T-helper 1 cell treated with Interleukin-12 subunit alpha and Interleukin-12 subunit beta and Interleukin-4 antibody, amounts not matched to agents 30 μg/mL and 1 μg/mL, for 36 hours (primary cell): Measurements from ENCODE around the gene ALX3.
A peak's percentile ranks its signal among the peaks of the same experiment; 100 is the strongest.

Experiments used
- H3K27ac Mint-ChIP-seq: one replicate; pipeline ENCODE4 v1.8.0; 2021; ENCODE audit warnings: mild to moderate bottlenecking, mixed read lengths
- H3K27me3 Mint-ChIP-seq: one replicate; pipeline ENCODE4 v1.8.0; 2021; ENCODE audit warnings: low read depth, mixed read lengths
- H3K36me3 Mint-ChIP-seq: one replicate; pipeline ENCODE4 v1.8.0; 2021; ENCODE audit warnings: low read depth, mixed read lengths
- H3K4me1 Mint-ChIP-seq: one replicate; pipeline ENCODE4 v1.8.0; 2021; ENCODE audit warnings: low read depth, mixed read lengths
- H3K4me3 Mint-ChIP-seq: one replicate; pipeline ENCODE4 v1.8.0; 2021; ENCODE audit warnings: mild to moderate bottlenecking, moderate library complexity, mixed read lengths
- H3K9me3 Mint-ChIP-seq: one replicate; pipeline ENCODE4 v1.8.0; 2021; ENCODE audit warnings: mixed read lengths

Gene ALX3

DNA sequence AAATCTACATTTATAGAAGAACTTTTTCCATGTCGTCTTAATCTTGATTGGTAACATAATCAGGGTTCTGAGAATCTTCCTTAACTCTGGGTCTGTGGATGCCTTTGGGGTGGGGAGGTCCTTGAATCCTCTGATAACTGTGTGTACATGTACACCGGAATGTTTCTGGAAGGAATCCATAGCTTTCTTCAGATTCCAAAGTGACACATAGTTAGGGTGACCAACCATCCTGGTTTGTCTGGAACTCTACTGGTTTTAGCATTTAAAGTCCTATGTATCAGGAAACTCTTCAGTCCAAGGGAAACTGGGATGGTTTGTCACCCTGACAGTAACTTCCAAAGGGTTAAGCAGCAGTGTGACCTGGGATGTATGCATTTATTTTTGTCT is 19.2 kb downstream of the ALX3 start:
- Mint-ChIP-seq H3K4me3 (no peak overlapping the region), H3K9me3 (no peaks in the 10 kb centered on the region), H3K27ac (no peak overlapping the region), H3K4me1 (no peaks in the 10 kb centered on the region), H3K36me3 (peaks cover 43% of the 10 kb centered on the region), H3K27me3 (no peaks in the 10 kb centered on the region)

DNA sequence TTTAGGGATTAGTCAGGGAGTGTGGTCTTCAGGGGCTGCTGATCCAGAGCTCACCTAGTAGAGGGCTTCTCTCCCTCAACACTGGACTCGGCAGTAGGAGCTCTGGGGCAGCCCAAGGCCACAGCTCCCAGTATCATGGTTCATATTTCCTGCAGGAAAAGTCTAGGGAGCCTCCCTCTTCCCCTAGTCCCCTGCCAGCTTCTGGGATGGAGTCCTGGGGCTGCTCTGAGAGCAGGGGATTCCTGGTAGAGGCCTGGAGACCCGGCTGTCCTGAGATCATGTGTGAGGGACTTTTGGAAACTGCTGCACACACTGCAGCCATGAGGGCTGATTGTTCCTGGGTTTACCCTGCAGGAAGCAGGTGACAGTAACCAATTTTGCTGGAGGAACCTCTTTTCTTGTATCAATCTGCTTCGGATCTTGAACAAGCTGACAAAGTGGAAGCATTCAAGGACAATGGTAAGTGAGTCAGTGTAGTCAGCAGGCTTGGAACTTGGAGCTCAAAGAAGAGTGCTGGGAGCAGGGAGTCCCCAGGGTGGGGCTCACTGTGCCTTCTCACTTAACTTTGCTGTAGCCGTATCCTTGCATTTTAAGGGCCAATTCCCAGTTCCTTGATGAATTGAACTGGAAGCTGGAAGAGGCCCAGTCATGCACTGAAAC is 19.7 kb downstream of the ALX3 start:
- Mint-ChIP-seq H3K4me1 (no peaks in the 10 kb centered on the region), H3K27me3 (no peaks in the 10 kb centered on the region), H3K27ac (no peak overlapping the region), H3K36me3 (peaks cover 43% of the 10 kb centered on the region), H3K9me3 (no peaks in the 10 kb centered on the region), H3K4me3 (no peak overlapping the region)

DNA sequence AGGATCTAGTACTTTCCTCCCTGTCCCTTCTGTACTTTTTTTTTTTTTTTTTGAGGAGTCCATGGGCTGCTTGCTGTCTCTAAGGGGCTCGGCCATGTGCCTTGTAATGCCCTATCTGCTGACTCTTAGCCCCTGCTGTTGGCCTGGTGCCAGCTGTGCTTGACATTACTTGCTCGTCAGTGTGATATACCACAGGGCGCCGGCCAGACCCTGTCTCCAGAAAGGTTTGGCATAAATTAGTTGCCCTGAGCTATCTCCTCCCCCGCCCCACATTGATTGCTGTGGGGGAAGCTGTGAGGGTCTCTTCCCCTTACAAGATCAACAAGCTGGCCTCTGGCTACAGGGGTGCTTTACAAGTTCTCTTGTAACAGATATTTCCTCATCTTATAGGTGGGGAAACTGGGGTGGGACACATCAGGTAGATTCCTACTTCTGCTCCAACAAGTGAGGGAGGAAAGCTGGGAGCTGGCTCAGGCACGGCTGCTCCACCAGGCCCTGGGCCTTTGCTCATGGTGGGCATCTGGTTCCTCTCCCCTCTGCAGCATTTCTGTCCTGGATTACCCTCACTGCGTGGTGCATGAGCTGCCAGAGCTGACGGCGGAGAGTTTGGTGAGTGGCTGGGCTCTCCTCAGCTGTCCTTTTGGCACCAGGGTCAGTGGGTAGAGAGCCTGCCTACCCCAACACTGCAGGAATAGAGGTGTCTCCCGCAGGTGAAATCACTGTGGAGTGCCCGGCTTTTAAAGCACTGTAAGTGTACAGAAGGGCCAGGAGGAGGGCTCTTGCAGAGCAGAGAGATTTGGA is 20.5 kb downstream of the ALX3 start:
- Mint-ChIP-seq H3K27me3 (no peaks in the 10 kb centered on the region), H3K27ac (no peak overlapping the region), H3K36me3 (peaks cover 44% of the 10 kb centered on the region), H3K4me1 (no peaks in the 10 kb centered on the region), H3K9me3 (no peaks in the 10 kb centered on the region), H3K4me3 (no peak overlapping the region)

DNA sequence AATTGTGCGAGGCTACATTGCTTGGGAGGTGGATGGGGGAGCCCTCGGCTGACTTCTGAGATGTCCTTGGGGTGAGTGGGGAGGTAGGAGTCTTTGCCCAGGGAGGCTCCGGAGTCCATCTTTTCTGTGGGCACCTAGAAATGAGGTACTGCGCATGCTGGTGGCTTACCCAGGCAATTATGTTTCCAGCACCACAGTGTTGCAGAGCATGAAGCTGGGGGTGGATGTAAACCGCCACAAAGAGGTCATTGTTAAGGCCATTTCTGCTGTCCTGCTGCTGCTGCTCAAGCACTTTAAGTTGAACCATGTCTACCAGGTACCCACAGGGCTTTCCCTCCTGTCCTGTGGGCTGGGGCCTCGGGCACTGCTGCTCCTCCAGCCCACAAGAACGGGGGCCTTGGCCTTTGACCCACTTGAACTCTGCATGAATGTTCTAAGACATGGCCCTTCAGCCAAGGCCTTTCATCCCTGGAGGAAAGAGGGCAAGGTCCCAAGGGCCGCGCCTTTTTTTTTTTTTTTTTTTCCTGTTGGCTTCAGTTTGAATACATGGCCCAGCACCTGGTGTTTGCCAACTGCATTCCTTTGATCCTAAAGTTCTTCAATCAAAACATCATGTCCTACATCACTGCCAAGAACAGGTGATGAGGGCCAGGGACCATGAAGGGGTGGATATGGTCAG is 21.4 kb downstream of the ALX3 start:
- no peak overlapping the region for H3K4me3 Mint-ChIP-seq
- no peaks in the 10 kb centered on the region for H3K9me3 Mint-ChIP-seq
- H3K36me3 Mint-ChIP-seq = peaks cover 44% of the 10 kb centered on the region
- no peaks in the 10 kb centered on the region for H3K4me1 Mint-ChIP-seq
- no peaks in the 10 kb centered on the region for H3K27me3 Mint-ChIP-seq
- no peak overlapping the region for H3K27ac Mint-ChIP-seq

DNA sequence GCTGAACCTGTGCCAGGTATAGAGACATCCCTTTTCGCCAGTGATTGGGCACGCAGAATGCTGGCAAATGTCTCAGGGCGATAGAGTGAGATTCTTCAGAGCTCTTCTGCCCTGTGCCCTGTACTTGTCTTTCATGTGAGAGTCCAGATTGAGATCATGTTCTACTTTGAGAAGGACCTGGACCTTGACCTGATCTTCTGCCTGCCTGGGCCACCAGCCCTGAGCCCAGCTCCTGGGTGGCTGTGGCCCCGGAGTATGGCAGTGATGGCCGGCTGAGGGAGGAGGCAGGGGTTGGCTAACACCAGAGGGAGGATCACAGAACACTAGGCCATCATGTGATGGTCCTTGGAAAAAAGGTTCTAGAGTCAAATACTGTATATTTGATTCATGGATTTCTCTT is 22.2 kb downstream of the ALX3 start:
- no peak overlapping the region for H3K27ac Mint-ChIP-seq
- H3K27me3 Mint-ChIP-seq = no peaks in the 10 kb centered on the region
- no peaks in the 10 kb centered on the region for H3K9me3 Mint-ChIP-seq
- no peak overlapping the region for H3K4me3 Mint-ChIP-seq
- no peaks in the 10 kb centered on the region for H3K4me1 Mint-ChIP-seq
- H3K36me3 Mint-ChIP-seq = peaks cover 43% of the 10 kb centered on the region

DNA sequence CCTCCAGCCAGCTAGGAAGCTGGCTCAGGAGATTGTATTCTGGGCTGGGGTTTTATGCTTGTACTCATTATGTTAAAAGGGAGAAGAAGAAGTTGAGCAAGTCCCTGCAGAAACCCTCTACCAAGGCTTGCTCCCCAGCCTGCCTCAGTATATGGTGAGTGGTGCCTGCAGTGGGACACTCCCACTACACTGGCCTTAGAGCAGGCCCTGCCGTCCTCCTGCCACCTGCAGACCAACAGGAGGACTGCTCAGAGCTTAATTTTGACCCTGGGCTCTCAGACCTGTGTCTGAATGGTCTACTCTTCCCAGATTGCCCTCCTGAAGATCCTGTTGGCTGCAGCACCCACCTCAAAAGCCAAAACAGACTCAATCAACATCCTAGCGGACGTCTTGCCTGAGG is 23.0 kb downstream of the ALX3 start:
- no peaks in the 10 kb centered on the region for H3K9me3 Mint-ChIP-seq
- no peak overlapping the region for H3K4me3 Mint-ChIP-seq
- H3K4me1 Mint-ChIP-seq = no peaks in the 10 kb centered on the region
- peaks cover 42% of the 10 kb centered on the region for H3K36me3 Mint-ChIP-seq
- no peaks in the 10 kb centered on the region for H3K27me3 Mint-ChIP-seq
- H3K27ac Mint-ChIP-seq = no peak overlapping the region

DNA sequence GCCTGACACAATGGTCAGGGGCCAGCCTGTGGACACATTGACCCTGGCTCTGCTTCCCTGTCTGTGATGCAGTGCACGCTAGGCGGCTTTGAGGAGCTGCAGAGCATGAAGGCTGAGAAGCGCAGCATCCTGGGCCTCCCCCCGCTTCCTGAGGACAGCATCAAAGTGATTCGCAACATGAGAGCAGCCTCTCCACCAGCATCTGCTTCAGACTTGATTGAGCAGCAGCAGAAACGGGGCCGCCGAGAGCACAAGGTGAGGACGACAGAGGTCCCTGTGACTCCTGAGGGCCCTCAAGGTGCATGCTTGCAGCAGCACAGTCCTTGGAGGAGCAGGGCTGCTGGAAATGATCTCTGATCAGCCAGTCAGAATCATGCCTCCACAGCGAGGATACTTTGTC is 27.5 kb downstream of the ALX3 start:
- Mint-ChIP-seq H3K27me3 (no peaks in the 10 kb centered on the region), H3K4me3 (no peak overlapping the region), H3K36me3 (peaks cover 50% of the 10 kb centered on the region), H3K9me3 (no peaks in the 10 kb centered on the region), H3K27ac (no peak overlapping the region), H3K4me1 (no peaks in the 10 kb centered on the region)

DNA sequence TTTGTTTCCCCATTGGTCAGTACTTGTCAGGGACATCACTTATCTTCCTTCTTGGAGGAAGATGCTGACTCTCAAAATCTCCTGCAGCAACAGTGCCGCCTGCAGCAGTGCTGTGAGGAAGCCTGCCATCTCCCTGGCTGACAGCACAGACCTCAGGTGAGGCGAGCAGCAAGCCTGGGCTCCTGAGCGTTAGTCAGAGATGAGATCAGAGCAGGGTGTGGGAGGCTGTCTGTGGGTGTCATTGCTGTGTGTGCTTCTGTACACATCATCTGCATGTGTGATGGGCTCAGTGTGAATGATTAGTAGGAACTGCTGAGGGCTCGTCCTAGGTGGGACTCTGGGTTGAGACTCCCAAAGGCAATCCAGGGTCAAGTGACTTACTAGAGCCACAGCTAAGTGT is 29.9 kb downstream of the ALX3 start:
- H3K36me3 Mint-ChIP-seq = peaks cover 40% of the 10 kb centered on the region
- no peaks in the 10 kb centered on the region for H3K9me3 Mint-ChIP-seq
- no peaks in the 10 kb centered on the region for H3K27me3 Mint-ChIP-seq
- no peak overlapping the region for H3K27ac Mint-ChIP-seq
- no peak overlapping the region for H3K4me3 Mint-ChIP-seq
- peaks cover 10% of the 10 kb centered on the region for H3K4me1 Mint-ChIP-seq

DNA sequence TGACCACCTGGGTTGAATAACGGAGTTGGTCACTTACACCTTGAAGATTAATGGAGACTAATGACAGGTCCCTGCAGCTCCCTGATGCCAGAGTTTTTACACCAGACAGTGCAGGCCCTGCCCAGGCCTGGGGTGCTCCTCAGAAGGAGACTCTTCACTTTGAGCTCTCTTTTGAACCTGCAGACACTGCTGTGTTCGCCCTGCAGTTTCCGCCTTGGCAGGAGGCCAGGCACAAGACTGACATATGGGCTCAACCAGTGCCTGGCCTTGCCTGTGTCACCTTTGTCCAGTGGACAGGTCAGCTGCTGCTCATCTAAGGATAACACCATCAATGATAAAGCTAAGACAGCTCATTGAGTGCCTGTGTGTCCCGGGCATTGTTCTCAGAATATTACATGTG is 30.8 kb downstream of the ALX3 start:
- H3K27ac Mint-ChIP-seq = no peak overlapping the region
- H3K4me1 Mint-ChIP-seq = peaks cover 15% of the 10 kb centered on the region
- peaks cover 36% of the 10 kb centered on the region for H3K36me3 Mint-ChIP-seq
- H3K9me3 Mint-ChIP-seq = no peaks in the 10 kb centered on the region
- H3K4me3 Mint-ChIP-seq = no peak overlapping the region
- H3K27me3 Mint-ChIP-seq = no peaks in the 10 kb centered on the region

DNA sequence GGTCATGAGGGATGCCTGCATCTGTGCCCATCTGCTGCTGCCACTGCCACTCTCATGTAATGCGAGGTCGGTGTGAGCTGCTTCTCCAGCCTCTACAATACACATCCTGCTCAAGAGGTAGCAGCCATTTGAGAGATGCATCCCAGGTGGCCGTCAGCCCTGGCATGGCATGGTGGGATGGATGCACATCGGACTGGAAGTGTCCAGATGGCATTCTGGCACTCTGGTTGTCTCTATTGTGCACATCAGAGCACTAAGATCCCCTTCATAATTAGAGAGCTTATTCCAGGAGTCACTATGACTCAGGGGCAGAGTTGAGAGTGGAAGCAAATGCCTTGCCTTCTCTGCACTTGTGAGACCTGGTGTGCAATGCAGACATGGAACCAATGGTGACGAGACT is 32.2 kb downstream of the ALX3 start:
- no peak overlapping the region for H3K27ac Mint-ChIP-seq
- H3K4me3 Mint-ChIP-seq = no peak overlapping the region
- H3K9me3 Mint-ChIP-seq = no peaks in the 10 kb centered on the region
- peaks cover 26% of the 10 kb centered on the region for H3K4me1 Mint-ChIP-seq
- peaks cover 29% of the 10 kb centered on the region for H3K36me3 Mint-ChIP-seq
- no peaks in the 10 kb centered on the region for H3K27me3 Mint-ChIP-seq

DNA sequence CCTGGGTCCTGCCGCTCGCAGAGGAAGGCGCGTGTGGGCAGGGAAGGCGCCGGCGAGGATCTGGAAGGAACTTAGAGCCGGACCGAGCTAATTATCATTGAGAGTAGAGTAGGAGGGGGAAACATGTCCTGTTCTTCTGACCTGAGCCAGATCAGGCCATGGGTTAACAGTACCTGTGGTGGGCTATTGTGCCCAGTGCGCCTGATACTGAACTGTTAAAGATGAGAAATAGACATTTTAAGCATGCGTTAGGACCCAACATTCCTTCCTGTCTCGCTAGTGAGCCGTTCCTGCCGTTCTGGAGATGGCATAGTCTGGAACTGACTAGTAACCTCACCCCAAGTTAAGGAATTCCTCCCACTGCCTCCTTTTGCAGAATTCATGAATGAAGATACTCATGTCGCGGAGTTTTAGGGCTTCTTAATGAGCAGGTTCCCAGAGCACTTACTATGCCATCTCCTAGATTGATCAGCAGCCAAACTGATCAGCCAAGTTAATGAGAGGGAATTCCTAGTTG is 35.2 kb downstream of the ALX3 start:
- H3K9me3 Mint-ChIP-seq = no peaks in the 10 kb centered on the region
- peaks cover 42% of the 10 kb centered on the region for H3K4me1 Mint-ChIP-seq

DNA sequence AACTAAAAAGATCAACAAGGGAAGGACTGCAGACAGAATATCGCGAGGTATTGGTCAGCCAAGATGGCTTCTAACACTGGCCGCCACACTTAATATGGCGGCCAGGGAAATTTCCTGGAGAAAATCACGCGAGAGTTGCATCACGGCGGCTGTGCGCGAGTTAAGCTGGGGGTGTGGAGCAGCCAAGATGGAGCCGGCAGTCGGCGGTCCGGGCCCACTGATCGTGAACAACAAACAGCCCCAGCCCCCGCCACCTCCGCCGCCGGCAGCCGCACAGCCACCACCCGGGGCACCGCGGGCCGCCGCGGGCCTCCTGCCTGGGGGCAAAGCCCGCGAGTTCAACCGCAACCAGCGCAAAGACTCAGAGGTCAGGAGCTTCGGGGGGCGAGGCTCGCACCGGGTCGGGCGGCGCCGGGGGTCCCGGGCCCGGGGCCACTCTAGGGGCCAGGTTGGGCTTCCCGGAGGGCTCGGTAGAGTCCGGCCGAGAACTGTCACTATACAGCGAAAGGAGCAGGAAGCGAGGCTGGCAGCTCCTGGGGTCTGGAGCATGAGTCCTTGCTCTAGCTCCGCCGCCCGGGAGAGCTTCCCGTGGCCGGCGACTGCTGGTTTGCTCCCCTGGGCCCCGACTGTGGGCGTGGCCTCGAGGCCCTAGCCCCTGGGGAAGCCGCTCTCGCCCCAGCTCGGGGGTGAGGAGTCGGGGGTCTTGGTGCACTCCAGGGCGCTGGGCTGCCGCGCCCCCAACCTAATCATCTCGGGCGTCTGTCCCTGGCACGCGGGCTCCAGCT is 35.8 kb downstream of the ALX3 start, which contains the start of gene STRIP1:
Gene STRIP1, plus strand, starts transcription at position 174 of the 785 bp plus-strand sequence. Its CDS starts 14 bp downstream, at position 188.
- Mint-ChIP-seq H3K9me3 (no peaks in the 10 kb centered on the region), H3K36me3 (peaks cover 15% of the 10 kb centered on the region), H3K27ac (peak within 1 kb of the TSS; percentile 84), H3K4me1 (peaks cover 43% of the 10 kb centered on the region), H3K4me3 (peak within 1 kb of the TSS; percentile 91), H3K27me3 (no peaks in the 10 kb centered on the region)

More for the DNA sequence above, 35.2 kb downstream of the ALX3 start:
- peak overlapping the region; percentile 85 for H3K4me3 Mint-ChIP-seq
- peak overlapping the region; percentile 76 for H3K27ac Mint-ChIP-seq
- peaks cover 15% of the 10 kb centered on the region for H3K36me3 Mint-ChIP-seq
- no peaks in the 10 kb centered on the region for H3K27me3 Mint-ChIP-seq

DNA sequence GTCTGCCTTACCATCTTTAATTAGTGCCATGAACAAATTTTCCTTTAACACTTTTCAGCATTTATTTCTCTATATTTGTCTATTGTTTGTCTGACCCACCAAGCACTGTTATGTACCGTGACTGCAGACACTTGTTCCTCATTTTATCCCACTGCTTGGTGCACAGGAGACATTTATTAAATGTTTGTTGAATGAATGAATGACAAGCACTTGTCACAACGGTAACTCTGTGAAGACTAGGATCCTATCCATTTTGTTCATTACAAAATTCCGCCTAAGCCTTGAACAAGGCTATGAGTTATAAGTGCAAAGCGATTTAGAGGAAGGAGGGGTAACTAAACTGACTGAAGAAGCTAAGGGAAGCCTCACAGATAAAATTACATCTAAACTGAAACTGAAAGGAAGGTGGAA is 36.4 kb downstream of the ALX3 start:
- Mint-ChIP-seq H3K36me3 (peaks cover 11% of the 10 kb centered on the region), H3K4me3 (peak overlapping the region; percentile 91), H3K9me3 (no peaks in the 10 kb centered on the region), H3K4me1 (peaks cover 45% of the 10 kb centered on the region), H3K27me3 (no peaks in the 10 kb centered on the region), H3K27ac (peak overlapping the region; percentile 84)

DNA sequence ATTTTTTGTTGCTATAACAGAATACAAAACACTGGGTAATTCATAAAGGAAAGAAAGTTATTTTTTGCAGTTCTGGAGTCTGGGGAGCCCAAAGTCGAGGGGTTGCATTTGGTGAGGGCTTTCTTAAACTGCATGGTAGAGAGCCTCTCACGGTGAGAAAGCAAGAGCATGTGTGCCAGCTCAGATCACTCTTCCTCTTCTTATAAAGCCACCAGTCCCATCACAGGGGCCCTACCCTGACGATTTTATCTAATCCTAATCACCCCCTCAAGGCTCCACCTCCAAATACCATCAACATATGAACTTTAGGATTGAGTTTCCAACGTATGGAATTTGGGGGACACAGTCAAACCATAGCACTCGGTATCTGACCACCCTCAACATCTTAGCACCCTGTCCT is 37.1 kb downstream of the ALX3 start:
- H3K4me3 Mint-ChIP-seq = no peak overlapping the region
- H3K27ac Mint-ChIP-seq = peak overlapping the region; percentile 84
- H3K4me1 Mint-ChIP-seq = peaks cover 45% of the 10 kb centered on the region
- peaks cover 5% of the 10 kb centered on the region for H3K36me3 Mint-ChIP-seq
- H3K27me3 Mint-ChIP-seq = no peaks in the 10 kb centered on the region
- H3K9me3 Mint-ChIP-seq = no peaks in the 10 kb centered on the region
